ENCODE measurements around the gene KLHL12. TPM values are rescaled to one million over a fixed set of nuclear protein-coding genes. Genes with fewer than 3 reads are reported as not detected.

The KLHL12 gene
- total RNA-seq, 1 donor from 2014 or later = 24.0 TPM

DNA sequence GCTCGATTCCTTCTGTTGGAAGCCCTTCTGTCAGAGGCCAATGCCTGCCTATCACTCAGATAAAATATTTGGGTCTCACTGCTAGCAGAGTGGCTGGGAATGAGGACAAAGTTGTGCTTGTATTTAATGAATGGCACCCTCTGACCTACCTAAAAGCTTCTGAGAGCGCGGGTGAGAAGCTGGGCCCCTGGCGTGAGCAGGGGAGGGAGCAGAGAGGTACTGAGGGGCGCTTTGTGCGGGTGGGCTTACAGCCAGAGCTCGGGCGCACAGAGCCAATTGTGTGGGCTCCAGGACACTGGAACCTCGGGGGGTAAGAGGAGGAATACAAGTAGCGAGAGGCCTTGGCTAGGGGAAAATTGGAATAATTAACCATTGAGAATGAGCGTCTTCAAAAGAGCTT, 84.0 kb downstream of the KLHL12 start:
- TF ChIP-seq, protein P1, sequence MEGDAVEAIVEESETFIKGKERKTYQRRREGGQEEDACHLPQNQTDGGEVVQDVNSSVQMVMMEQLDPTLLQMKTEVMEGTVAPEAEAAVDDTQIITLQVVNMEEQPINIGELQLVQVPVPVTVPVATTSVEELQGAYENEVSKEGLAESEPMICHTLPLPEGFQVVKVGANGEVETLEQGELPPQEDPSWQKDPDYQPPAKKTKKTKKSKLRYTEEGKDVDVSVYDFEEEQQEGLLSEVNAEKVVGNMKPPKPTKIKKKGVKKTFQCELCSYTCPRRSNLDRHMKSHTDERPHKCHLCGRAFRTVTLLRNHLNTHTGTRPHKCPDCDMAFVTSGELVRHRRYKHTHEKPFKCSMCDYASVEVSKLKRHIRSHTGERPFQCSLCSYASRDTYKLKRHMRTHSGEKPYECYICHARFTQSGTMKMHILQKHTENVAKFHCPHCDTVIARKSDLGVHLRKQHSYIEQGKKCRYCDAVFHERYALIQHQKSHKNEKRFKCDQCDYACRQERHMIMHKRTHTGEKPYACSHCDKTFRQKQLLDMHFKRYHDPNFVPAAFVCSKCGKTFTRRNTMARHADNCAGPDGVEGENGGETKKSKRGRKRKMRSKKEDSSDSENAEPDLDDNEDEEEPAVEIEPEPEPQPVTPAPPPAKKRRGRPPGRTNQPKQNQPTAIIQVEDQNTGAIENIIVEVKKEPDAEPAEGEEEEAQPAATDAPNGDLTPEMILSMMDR (IDR thresholded peaks at IDR 0.05) = no peak
- peaks cover 4% of the 10 kb centered on the region for H3K27me3 Mint-ChIP-seq (ENCODE audit: low read depth)
- no peaks in the 10 kb centered on the region for H3K36me3 Mint-ChIP-seq (ENCODE audit: low read depth)
- no peaks in the 10 kb centered on the region for H3K9me3 Mint-ChIP-seq (ENCODE audit: low read depth)
- H3K4me1 Mint-ChIP-seq (ENCODE audit: low read depth) = no peaks in the 10 kb centered on the region
- H3K4me3 Mint-ChIP-seq (ENCODE audit: unreplicated experiment) = no peak overlapping the region
- no peak for DNase-seq (ENCODE audit: low spot score)
- no peak overlapping the region for H3K27ac Mint-ChIP-seq (ENCODE audit: unreplicated experiment)

Other genes starting within 250 kb of the KLHL12 start
- gene SYT2, start 216.8 kb downstream of the KLHL12 start, total RNA-seq = 0.07 TPM in 1 of 3 replicates, not detected in the others
- gene KDM5B, start 118.8 kb downstream of the KLHL12 start, total RNA-seq = 123 to 131 TPM (median 126 TPM) in 3 replicates
- 4.2 to 6.8 TPM (median 4.5 TPM) in 3 replicates for gene PCAT6, start 116.3 kb downstream of the KLHL12 start, total RNA-seq
- gene RABIF, start 38.1 kb downstream of the KLHL12 start, total RNA-seq = 14.6 to 16.4 TPM (median 15.3 TPM) in 3 replicates
- 69.3 to 73.9 TPM (median 73.7 TPM) in 3 replicates for gene ADIPOR1, start 31.1 kb upstream of the KLHL12 start, total RNA-seq
- 45.6 to 48.9 TPM (median 46.0 TPM) in 3 replicates for gene CYB5R1, start 40.0 kb upstream of the KLHL12 start, total RNA-seq
- 51.4 to 59.1 TPM (median 55.5 TPM) in 3 replicates for gene TMEM183A, start 80.1 kb upstream of the KLHL12 start, total RNA-seq
- 6.0 to 16.3 TPM (median 14.7 TPM) in 3 replicates for gene PPFIA4, start 99.3 kb upstream of the KLHL12 start, total RNA-seq
- not detected in 3 replicates for gene MYOG, start 158.8 kb upstream of the KLHL12 start, total RNA-seq
- gene ADORA1, start 200.5 kb upstream of the KLHL12 start, total RNA-seq = 0.24 to 2.1 TPM (median 1.7 TPM) in 3 replicates
- gene MYBPH, start 248.6 kb upstream of the KLHL12 start, total RNA-seq = not detected in 3 replicates